Astrocyte (in vitro differentiated cells and primary cell): ENCODE results near the gene LRRC55. TPM values are rescaled to one million over a fixed set of nuclear protein-coding genes. Genes with fewer than 3 reads are reported as not detected.

Experiments
- DNase-seq: peaks from one replicate; pipeline ENCODE4 v3.0.0-alpha.2; 2010; ENCODE audit warnings: low read depth
- FAIRE-seq: peaks from 2 replicates; lab custom pipeline; 2011; peaks lifted over from hg19 to GRCh38; lab: Jason Lieb, UNC
- H2AFZ ChIP-seq: 2 replicates; pipeline ENCODE4 v1.6.0; 2012; ENCODE audit warnings: low read depth, low read length, inconsistent platforms
- H3K27ac ChIP-seq: 2 replicates; pipeline ENCODE4 v1.5.1; 2011; ENCODE audit warnings: low read depth, low read length, inconsistent platforms
- H3K27me3 ChIP-seq: 2 replicates; pipeline ENCODE4 v1.6.0; 2011; ENCODE audit warnings: low read length, inconsistent platforms; ENCODE audit not compliant: insufficient read depth
- H3K36me3 ChIP-seq: 2 replicates; pipeline ENCODE4 v1.5.1; 2011; ENCODE audit warnings: low read length, inconsistent platforms; ENCODE audit not compliant: insufficient read depth
- H3K4me1 ChIP-seq: 2 replicates; pipeline ENCODE4 v1.5.1; 2011; ENCODE audit warnings: low read length, inconsistent platforms; ENCODE audit not compliant: insufficient read depth
- H3K4me2 ChIP-seq: 2 replicates; pipeline ENCODE4 v1.6.0; 2012; ENCODE audit warnings: low read length, inconsistent platforms
- H3K4me3 ChIP-seq: 2 replicates; pipeline ENCODE4 v1.5.1; 2011; ENCODE audit warnings: low read depth, mild to moderate bottlenecking, low read length, inconsistent platforms; ENCODE audit not compliant: insufficient read depth
- H3K79me2 ChIP-seq: 2 replicates; pipeline ENCODE4 v1.6.0; 2012; ENCODE audit warnings: mild to moderate bottlenecking, low read length, inconsistent platforms; ENCODE audit not compliant: insufficient read depth
- H3K9ac ChIP-seq: 2 replicates; pipeline ENCODE4 v1.6.0; 2012; ENCODE audit warnings: mild to moderate bottlenecking, low read length, inconsistent platforms
- H3K9me3 ChIP-seq: 2 replicates; pipeline ENCODE4 v1.5.1; 2012; ENCODE audit warnings: low read depth, mild to moderate bottlenecking, low read length, inconsistent platforms; ENCODE audit not compliant: insufficient read depth
- H4K20me1 ChIP-seq: 2 replicates; pipeline ENCODE4 v1.6.0; 2012; ENCODE audit warnings: low read length, inconsistent platforms; ENCODE audit not compliant: insufficient read depth
- H3K27ac Mint-ChIP-seq: one replicate; pipeline ENCODE4 v1.8.0; 2021; ENCODE audit warnings: mild to moderate bottlenecking, mixed read lengths; ENCODE audit not compliant: unreplicated experiment
- H3K27me3 Mint-ChIP-seq: one replicate; pipeline ENCODE4 v1.8.0; 2021; ENCODE audit warnings: low read depth, mixed read lengths; ENCODE audit not compliant: unreplicated experiment
- H3K36me3 Mint-ChIP-seq: one replicate; pipeline ENCODE4 v1.8.0; 2021; ENCODE audit warnings: low read depth, mixed read lengths; ENCODE audit not compliant: unreplicated experiment
- H3K4me1 Mint-ChIP-seq: one replicate; pipeline ENCODE4 v1.8.0; 2021; ENCODE audit warnings: low read depth, mixed read lengths; ENCODE audit not compliant: unreplicated experiment
- H3K4me3 Mint-ChIP-seq: one replicate; pipeline ENCODE4 v1.8.0; 2021; ENCODE audit warnings: mild to moderate bottlenecking, moderate library complexity, mixed read lengths; ENCODE audit not compliant: unreplicated experiment
- H3K9me3 Mint-ChIP-seq: one replicate; pipeline ENCODE4 v1.8.0; 2021; ENCODE audit warnings: mild to moderate bottlenecking, mixed read lengths; ENCODE audit not compliant: unreplicated experiment
- CTCF ChIP-seq: IDR thresholded peaks from 2 replicates; pipeline ENCODE4 v1.5.1; 2011; ENCODE audit warnings: low read depth, mild to moderate bottlenecking, inconsistent platforms, low read length, moderate library complexity; ENCODE audit not compliant: insufficient read depth
- EZH2 ChIP-seq: IDR thresholded peaks from 2 replicates; pipeline ENCODE4 v1.6.1; 2012; ENCODE audit warnings: mild to moderate bottlenecking, low read length, inconsistent platforms; ENCODE audit not compliant: insufficient read depth
- total RNA-seq: library from RNA; stranded (reverse); gene quantifications from 2 replicates; pipeline ENCODE4 v1.2.1, GENCODE V29; 2021

Gene LRRC55
- total RNA-seq, 1 donor from 2014 or later, result not detected

DNA sequence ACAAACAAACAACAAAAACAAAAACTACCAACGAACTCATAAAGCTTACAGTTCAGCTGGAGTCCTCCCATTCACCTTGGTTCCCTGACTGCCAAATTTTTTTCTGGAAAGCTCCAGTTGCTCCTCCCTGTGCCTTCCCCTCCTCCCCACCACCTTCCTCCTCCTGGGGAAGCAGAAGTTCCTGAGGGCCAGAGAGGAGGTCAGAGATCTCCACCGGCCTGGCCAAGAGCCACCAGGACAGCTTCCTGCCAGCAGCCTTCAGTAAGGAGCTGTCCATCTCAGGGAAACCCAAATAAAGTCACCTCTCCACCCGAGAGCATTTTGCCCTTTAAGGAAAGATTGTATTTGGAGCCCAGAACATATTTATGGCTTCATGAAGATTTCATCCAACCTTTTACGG, 35.3 kb downstream of the LRRC55 start:
- FAIRE-seq, result no peak
- Histone ChIP-seq H3K4me3 (no peak overlapping the region), H2AFZ (no peak overlapping the region), H3K4me2 (no peak overlapping the region), H3K9ac (no peak overlapping the region), H4K20me1 (no peaks in the 10 kb centered on the region), H3K79me2 (no peaks in the 10 kb centered on the region), H3K4me1 (peaks cover 16% of the 10 kb centered on the region), H3K36me3 (no peaks in the 10 kb centered on the region), H3K27ac (no peak overlapping the region), H3K27me3 (no peaks in the 10 kb centered on the region), H3K9me3 (no peaks in the 10 kb centered on the region)
- no peaks in the 10 kb centered on the region for H3K27me3 Mint-ChIP-seq
- peaks cover 2% of the 10 kb centered on the region for H3K9me3 Mint-ChIP-seq
- H3K27ac Mint-ChIP-seq, result no peak overlapping the region
- peaks cover 2% of the 10 kb centered on the region for H3K4me1 Mint-ChIP-seq
- no peaks in the 10 kb centered on the region for H3K36me3 Mint-ChIP-seq
- no peak for DNase-seq
- no peak overlapping the region for H3K4me3 Mint-ChIP-seq
- TF ChIP-seq EZH2 (no peak), CTCF (no peak)

DNA sequence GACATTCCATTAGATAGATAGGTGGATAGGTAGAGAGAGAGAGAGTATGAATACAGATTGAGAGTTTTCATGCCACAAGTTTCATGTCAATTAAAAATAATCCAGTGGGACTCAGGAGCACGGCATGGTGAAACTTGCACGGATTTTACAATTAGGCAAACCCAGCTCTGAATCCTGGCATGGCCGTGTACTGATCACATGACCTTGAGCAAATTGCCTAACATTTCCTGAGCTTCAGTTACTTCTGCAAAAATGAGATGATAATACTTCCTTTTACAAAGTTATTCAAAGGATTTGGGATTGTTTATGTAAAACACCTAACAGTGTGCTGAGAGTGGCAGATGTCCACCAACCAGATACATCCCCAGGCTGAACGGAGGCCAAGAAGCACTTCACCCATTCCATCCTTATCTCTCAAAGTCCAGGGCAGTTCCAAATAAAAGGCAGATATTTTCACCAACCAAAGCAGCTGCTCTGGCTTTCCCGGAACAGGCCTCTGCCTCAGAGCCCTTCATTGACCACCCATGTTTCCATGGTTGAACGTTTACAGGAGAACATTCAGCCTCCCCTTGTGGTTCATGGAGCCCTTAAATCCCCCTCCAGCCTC, 37.4 kb downstream of the LRRC55 start:
- FAIRE-seq (peak; percentile 26), DNase-seq (no peak)
- Mint-ChIP-seq H3K27me3 (no peaks in the 10 kb centered on the region), H3K4me1 (no peaks in the 10 kb centered on the region), H3K36me3 (no peaks in the 10 kb centered on the region), H3K4me3 (no peak overlapping the region), H3K27ac (no peak overlapping the region), H3K9me3 (no peaks in the 10 kb centered on the region)
- Histone ChIP-seq H3K4me3 (no peak overlapping the region), H3K27me3 (no peaks in the 10 kb centered on the region), H3K4me2 (no peak overlapping the region), H3K27ac (no peak overlapping the region), H3K4me1 (peaks cover 6% of the 10 kb centered on the region), H3K9me3 (no peaks in the 10 kb centered on the region), H3K36me3 (no peaks in the 10 kb centered on the region), H3K79me2 (no peaks in the 10 kb centered on the region), H2AFZ (no peak overlapping the region), H4K20me1 (no peaks in the 10 kb centered on the region), H3K9ac (no peak overlapping the region)
- TF ChIP-seq CTCF (no peak), EZH2 (no peak)

DNA sequence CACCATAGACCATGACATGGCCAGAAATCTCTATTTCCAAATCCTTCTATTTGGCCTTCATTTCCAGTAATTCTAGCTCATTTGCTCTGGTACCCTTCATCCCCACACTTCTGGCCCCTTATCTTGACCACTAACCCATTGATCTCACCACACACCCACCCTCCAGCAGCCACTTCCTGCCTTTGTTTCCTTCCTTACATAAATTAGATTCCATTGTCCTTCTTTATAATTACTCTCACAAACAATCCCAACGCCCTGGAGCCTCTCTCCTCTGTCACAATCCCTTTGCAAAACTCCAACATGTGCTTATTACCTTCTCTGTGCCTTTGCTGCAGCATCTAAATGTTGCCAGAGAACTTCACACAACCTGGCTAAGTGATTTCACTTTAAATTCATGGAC, 40.5 kb downstream of the LRRC55 start:
- H2AFZ ChIP-seq, result no peak overlapping the region
- H3K27me3 ChIP-seq, result no peaks in the 10 kb centered on the region
- H4K20me1 ChIP-seq, result no peaks in the 10 kb centered on the region
- no peak overlapping the region for H3K4me3 ChIP-seq
- no peaks in the 10 kb centered on the region for H3K4me1 Mint-ChIP-seq
- H3K27me3 Mint-ChIP-seq, result no peaks in the 10 kb centered on the region
- no peaks in the 10 kb centered on the region for H3K79me2 ChIP-seq
- H3K4me1 ChIP-seq, result no peaks in the 10 kb centered on the region
- H3K4me3 Mint-ChIP-seq, result no peak overlapping the region
- TF ChIP-seq CTCF (no peak), EZH2 (no peak)
- no peak overlapping the region for H3K27ac ChIP-seq
- no peaks in the 10 kb centered on the region for H3K36me3 ChIP-seq
- no peak overlapping the region for H3K9ac ChIP-seq
- DNase-seq, result peak; percentile 25
- no peaks in the 10 kb centered on the region for H3K9me3 Mint-ChIP-seq
- no peak for FAIRE-seq
- no peak overlapping the region for H3K4me2 ChIP-seq
- H3K36me3 Mint-ChIP-seq, result no peaks in the 10 kb centered on the region
- no peaks in the 10 kb centered on the region for H3K9me3 ChIP-seq
- no peak overlapping the region for H3K27ac Mint-ChIP-seq
